OCI-LY3 (cell line): ENCODE results near the gene OSBPL6.

Experiments
- EZH2phosphoT487 ChIP-seq: fragments of 200-600 bp; shearing (Covaris generic); IDR thresholded peaks from 2 replicates; pipeline ENCODE4 v1.6.1; 2018; ENCODE audit warnings: antibody characterized with exemption, mixed run types, low read depth
- TF ChIP-seq, protein P1 (sequence below): fragments of 200-600, 300-600 bp; sonication (generic); IDR thresholded peaks from 2 replicates; pipeline ENCODE4 v1.5.1; 2014; ENCODE audit warnings: antibody characterized with exemption, low read length, low read depth

DNA sequence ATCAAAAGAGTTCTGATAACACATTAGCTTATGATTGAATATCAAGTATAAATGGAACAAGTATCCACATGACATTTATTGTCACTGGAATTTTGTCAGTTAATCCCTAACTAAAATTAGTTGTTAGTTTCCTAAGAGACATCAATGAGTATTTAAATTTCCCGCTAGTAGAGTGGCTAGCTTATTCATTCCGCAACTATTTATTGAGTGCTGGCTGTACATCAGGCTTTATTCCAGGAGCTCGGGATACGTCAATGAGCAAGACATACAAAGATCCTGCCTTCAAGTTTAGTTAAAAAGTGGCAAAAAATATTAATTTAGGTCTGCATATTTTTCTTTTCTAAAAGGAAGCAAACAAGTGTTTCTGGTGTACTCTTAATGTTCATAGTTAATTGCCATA, 197.4 kb downstream of the OSBPL6 start:
- TF ChIP-seq, protein P1, sequence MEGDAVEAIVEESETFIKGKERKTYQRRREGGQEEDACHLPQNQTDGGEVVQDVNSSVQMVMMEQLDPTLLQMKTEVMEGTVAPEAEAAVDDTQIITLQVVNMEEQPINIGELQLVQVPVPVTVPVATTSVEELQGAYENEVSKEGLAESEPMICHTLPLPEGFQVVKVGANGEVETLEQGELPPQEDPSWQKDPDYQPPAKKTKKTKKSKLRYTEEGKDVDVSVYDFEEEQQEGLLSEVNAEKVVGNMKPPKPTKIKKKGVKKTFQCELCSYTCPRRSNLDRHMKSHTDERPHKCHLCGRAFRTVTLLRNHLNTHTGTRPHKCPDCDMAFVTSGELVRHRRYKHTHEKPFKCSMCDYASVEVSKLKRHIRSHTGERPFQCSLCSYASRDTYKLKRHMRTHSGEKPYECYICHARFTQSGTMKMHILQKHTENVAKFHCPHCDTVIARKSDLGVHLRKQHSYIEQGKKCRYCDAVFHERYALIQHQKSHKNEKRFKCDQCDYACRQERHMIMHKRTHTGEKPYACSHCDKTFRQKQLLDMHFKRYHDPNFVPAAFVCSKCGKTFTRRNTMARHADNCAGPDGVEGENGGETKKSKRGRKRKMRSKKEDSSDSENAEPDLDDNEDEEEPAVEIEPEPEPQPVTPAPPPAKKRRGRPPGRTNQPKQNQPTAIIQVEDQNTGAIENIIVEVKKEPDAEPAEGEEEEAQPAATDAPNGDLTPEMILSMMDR: no peak
- TF ChIP-seq EZH2phosphoT487: no peak
